ENCODE measurements around the gene CAMK1D.

Gene CAMK1D

GRCh38 chr10:12500381-12501303, 151.3 kb downstream of the CAMK1D start:
- DNase-seq, result peak; percentile 86

GRCh38 chr10:12501324-12501723, 152.0 kb downstream of the CAMK1D start:
- no peak for DNase-seq

GRCh38 chr10:12501841-12502525, 152.6 kb downstream of the CAMK1D start:
- DNase-seq, result no peak

- no peak for DNase-seq
Observed at GRCh38 chr10:12502526-12503274, 153.4 kb downstream of the CAMK1D start.

GRCh38 chr10:12503311-12503710, 154.0 kb downstream of the CAMK1D start:
- DNase-seq, result peak; percentile 95

- DNase-seq, result no peak
Observed at GRCh38 chr10:12504176-12504575, 154.8 kb downstream of the CAMK1D start.

GRCh38 chr10:12504628-12505027, 155.3 kb downstream of the CAMK1D start:
- no peak for DNase-seq

GRCh38 chr10:12505683-12506082, 156.3 kb downstream of the CAMK1D start:
- no peak for DNase-seq

GRCh38 chr10:12507165-12507850, 158.0 kb downstream of the CAMK1D start:
- no peak for DNase-seq

GRCh38 chr10:12508165-12508564, 158.8 kb downstream of the CAMK1D start:
- DNase-seq, result no peak

GRCh38 chr10:12509016-12509793, 159.9 kb downstream of the CAMK1D start:
- DNase-seq, result no peak

- no peak for DNase-seq
Observed at GRCh38 chr10:12509794-12510100, 160.4 kb downstream of the CAMK1D start.

GRCh38 chr10:12510501-12510941, 161.2 kb downstream of the CAMK1D start:
- no peak for DNase-seq

GRCh38 chr10:12510984-12511383, 161.6 kb downstream of the CAMK1D start:
- DNase-seq, result no peak

GRCh38 chr10:12511651-12512050, 162.3 kb downstream of the CAMK1D start:
- peak; percentile 58 for DNase-seq

GRCh38 chr10:12512332-12513002, 163.1 kb downstream of the CAMK1D start:
- peak; percentile 100 for DNase-seq

GRCh38 chr10:12513003-12513365, 163.6 kb downstream of the CAMK1D start:
- no peak for DNase-seq

- peak; percentile 95 for DNase-seq
Observed at GRCh38 chr10:12513775-12514673, 164.7 kb downstream of the CAMK1D start.

GRCh38 chr10:12518024-12518423, 168.7 kb downstream of the CAMK1D start:
- no peak for DNase-seq

GRCh38 chr10:12521423-12521822, 172.1 kb downstream of the CAMK1D start:
- DNase-seq, result peak; percentile 37
